ENCODE data around the gene ABCB8.
"Not testable (repeated sequence)": the region's sequence is repeated elsewhere in the genome, so short reads cannot be mapped to it uniquely, and the experiment has no call there.

Gene ABCB8

DNA sequence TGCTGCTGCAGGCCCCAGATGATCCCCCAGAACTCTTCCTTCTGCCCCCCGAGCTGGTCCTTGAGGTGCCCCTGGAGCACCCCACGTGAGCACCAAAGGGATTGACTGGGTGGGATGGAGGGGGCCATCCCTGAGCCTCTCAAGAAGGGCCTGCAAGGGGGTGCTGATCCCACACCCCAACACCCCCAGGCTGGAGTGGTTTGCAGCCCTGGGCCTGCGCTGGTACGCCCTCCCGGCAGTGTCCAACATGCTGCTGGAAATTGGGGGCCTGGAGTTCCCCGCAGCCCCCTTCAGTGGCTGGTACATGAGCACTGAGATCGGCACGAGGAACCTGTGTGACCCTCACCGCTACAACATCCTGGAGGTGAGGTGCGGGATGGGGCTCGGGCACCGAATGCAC is 29.2 kb upstream of the ABCB8 start:
- no peak for DNase-seq

DNA sequence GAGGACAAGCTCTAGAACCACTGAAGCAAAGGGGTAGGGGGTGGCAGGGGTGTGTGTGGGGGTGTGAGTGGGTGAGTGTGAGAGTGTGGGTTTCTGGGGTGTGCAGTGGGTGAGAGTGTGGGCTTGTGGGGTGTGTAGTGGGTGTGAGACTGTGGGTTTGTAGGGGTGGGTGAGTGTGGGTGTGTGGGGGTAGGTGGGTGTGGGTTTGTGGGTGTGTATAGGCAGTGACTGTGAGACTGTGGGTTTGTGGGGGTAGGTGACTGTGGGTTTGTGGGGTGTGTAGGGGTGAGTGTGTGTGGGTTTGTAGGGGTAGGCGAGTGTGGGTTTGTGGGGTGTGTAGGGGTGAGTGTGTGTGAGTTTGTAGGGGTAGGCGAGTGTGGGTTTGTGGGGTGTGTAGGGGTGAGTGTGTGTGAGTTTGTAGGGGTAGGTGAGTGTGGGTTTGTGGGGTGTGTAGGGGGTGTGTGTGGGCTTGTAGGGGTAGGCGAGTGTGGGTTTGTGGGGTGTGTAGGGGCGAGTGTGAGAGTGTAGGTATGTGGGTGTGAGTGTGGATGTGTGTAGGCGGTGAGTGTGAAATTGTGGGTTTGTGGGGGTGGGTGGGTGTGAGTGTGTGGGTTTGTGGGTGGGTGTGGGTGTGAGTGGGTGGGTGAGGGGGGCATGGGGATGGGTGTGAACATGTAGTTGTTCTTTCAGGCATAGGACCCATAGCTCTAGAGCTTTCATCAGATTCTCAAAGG is 28.6 kb upstream of the ABCB8 start:
- no peak for DNase-seq

DNA sequence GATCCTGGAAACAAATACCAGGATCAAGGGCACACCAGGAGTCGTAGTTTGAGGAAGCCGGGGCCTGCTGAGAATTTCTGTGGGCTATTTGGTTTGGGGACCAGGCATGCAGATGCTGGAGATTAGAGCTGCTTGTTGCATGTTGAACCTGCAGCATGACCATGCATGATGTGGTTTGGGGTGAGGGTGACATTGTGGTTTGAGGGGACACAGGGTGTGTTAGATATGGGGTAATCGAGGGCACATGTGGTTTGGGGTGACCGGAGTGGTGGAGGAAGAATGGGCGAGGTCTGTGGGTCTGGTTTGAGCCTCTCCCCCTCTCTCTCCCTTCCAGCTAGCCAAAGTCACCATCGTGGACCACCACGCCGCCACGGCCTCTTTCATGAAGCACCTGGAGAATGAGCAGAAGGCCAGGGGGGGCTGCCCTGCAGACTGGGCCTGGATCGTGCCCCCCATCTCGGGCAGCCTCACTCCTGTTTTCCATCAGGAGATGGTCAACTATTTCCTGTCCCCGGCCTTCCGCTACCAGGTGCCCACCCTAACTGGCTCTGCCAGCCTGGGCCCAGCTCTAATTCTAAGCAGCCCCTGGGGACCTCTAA is 27.3 kb upstream of the ABCB8 start:
- DNase-seq = no peak

DNA sequence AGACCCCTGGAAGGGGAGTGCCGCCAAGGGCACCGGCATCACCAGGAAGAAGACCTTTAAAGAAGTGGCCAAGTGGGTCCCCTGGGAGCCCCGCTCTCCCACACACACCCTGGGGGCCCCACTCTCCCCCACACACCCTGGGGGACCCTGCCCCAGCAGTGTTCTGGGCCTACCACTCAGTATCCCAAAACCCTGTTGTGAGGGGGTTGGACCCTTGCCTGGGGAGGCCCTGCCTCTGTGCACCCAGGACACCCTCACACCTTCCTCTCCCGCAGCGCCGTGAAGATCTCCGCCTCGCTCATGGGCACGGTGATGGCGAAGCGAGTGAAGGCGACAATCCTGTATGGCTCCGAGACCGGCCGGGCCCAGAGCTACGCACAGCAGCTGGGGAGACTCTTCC is 26.7 kb upstream of the ABCB8 start:
- no peak for DNase-seq

DNA sequence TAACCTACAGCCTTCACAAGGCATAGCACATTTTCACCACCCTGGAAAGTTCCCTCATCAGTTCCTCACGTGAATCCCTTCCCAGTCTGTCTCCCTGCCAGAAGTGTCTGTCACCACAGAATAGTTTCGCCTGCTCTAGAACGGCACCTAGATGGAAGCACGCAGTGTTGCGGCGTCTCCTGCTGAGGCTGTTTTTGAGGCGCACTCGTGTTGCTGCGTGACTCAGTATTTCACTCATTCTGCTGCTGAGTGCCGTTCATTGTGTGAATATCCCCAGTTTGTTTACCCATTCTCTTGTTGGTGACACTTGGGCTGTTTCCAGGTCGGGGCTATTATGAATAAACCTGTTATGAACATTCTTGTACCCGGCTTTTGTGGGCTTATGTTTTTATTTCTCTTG is 24.7 kb upstream of the ABCB8 start:
- DNase-seq = peak; percentile 7

DNA sequence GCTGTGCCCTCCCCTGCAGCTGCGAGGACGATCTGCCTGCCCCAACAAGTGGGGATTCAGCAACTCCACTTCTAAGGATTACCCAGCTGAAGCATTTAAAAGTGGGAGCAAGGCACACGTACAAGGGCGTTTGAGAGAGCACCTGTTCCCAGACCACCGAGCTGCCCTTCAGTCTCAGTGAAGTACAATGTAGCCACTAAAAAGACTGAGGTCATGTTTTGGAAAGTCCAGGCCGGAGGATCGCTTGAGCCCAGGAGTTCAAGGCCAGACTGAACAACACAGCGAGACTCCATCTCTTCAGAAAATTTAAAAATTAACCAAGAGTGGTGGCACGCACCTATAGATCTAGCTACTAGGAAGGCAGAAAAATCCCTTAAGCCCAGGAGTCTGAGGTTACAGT is 22.7 kb upstream of the ABCB8 start:
- DNase-seq = no peak

DNA sequence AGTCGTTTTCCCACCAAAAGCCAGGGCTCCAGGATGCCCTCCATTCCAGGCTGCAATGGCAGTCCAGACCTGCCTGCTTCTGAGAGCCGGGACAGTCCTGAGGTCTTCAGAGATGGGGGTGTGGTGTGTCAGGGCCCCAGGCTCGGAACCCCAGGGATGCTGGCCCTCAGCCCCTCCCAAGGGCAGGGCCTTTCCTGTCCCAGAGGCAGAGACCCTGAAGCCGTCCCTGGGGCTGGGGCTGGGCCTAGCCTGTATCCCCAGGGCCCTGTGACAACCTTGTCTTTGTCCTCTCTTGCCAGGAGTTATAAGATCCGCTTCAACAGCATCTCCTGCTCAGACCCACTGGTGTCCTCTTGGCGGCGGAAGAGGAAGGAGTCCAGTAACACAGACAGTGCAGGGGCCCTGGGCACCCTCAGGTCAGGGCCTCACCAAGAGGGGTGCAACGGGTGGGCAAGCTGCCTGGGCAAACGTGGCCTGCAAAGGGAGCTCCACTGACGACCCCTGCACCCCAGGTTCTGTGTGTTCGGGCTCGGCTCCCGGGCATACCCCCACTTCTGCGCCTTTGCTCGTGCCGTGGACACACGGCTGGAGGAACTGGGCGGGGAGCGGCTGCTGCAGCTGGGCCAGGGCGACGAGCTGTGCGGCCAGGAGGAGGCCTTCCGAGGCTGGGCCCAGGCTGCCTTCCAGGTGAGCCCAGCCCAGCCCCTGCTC is 21.5 kb upstream of the ABCB8 start:
- no peak for DNase-seq

DNA sequence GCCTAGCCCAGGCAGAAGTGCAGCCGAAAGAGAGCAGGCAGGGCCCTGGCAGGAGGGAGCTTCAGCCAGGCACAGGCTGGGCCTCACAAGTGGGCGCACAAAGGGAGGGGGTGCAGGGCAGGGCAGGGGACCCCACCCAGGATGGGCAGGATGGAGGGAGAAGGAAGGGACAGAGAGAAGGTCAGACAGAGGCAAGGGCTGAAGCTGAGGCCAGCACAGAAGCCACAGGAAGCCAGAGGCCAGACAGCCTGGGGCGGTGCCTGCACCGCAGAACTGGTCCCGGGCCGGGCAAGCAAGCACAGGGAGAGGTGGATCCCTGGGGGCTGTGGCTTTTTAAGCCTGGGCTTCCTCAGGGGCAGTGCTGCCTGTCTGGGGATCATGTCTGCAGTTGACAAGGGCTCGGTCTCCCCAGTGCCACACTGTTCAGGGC is 20.8 kb upstream of the ABCB8 start:
- no peak for DNase-seq

DNA sequence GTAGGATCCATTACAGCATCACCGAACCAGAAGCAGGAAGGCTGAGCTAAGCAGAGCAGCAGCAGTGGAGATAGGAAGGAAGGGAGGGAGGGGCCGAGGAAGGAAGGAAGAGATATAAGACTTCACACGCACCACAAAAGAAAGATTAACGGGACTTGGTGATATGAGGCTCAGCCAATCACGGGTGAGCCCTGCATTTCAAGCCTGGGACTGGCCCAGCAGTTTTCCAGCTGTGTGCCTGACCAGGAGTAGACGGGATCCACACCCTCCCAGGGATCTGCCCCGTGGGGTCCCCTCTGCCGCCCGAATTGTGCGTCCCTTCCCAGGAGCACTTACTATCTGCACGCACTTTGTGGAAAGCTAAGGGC is 20.1 kb upstream of the ABCB8 start:
- no peak for DNase-seq

DNA sequence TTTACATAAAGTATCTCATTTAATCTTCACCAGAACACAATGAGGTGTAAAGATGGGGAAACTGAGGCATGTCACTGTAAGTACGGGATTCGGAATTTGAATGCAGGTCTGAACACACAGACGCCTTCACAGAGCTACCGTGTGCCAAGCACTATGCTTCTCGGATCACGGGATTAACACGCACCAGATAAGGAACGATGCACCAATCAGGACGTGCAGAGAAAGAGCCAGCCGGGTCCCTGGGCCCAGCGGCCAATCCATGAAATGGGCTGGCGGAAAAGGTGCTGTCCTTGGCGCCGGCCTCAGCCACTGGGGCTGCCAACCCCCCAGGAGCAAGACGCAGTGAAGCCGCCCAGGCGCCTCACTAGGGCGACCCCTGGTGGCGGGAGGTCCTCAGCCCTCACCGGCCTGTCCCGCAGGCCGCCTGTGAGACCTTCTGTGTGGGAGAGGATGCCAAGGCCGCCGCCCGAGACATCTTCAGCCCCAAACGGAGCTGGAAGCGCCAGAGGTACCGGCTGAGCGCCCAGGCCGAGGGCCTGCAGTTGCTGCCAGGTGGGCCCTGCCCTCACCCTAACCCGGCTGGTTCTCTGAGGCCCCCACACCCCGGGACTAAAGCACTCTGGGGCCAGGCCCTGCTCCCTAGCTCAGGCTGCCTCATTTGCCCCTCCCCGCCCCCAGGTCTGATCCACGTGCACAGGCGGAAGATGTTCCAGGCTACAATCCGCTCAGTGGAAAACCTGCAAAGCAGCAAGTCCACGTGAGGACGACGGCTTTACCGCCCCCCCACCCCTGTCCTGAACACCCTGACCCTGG is 19.5 kb upstream of the ABCB8 start:
- no peak for DNase-seq

DNA sequence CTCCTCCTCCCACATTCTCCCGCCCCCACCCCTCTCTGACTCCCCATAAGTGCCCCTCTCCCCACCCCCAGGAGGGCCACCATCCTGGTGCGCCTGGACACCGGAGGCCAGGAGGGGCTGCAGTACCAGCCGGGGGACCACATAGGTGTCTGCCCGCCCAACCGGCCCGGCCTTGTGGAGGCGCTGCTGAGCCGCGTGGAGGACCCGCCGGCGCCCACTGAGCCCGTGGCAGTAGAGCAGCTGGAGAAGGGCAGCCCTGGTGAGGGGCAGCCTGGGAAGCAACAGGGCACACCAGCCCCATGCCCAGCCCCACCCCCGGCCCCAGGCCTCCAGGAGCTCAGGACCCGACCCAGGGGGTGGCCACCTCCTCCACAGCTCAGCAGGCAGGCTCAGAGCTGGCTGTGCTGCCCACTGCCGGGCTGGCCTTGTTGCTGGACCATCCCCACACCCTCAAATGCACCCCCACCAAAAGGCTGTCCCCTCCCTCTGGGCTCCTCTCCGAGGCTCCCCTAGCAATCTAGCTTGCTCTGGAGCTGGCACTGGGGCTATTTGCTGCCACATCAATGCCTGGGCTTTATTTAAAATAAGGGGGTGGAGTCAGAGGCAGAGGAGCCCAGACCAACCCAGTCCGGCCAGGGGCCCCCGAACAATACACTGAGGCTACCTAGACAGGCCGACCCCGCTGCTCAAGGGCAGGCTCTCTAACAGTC is 18.8 kb upstream of the ABCB8 start:
- no peak for DNase-seq

DNA sequence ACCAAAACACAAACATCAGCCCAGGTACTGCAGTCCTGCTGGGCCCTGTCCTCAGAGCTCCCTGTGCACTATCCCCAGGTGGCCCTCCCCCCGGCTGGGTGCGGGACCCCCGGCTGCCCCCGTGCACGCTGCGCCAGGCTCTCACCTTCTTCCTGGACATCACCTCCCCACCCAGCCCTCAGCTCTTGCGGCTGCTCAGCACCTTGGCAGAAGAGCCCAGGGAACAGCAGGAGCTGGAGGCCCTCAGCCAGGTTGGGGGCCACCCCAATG is 18.3 kb upstream of the ABCB8 start:
- no peak for DNase-seq

DNA sequence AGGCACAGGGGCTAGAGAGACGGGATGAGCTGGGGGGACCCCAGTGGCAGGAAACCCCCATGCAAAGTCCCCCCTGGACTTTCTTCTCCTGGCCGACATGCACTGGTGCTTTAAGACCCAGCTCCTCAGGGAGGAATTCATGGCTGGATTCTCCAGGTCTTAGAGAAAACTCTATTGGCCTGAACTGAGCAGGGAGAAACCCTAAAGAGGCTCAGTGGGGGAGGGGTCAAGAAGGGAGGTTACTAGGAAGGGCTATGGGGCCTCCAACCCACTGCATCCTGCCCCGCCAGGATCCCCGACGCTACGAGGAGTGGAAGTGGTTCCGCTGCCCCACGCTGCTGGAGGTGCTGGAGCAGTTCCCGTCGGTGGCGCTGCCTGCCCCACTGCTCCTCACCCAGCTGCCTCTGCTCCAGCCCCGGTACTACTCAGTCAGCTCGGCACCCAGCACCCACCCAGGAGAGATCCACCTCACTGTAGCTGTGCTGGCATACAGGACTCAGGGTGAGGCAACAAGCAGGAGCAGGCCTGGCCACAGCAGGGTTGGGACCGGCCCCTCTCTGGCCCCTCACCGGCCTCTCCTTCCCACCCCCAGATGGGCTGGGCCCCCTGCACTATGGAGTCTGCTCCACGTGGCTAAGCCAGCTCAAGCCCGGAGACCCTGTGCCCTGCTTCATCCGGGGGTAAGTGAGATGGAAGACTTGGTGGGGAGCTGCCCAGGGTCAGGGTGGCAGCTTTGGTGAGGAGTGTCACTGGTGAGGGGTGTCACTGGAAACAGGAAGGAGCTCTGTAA is 17.7 kb upstream of the ABCB8 start:
- no peak for DNase-seq

DNA sequence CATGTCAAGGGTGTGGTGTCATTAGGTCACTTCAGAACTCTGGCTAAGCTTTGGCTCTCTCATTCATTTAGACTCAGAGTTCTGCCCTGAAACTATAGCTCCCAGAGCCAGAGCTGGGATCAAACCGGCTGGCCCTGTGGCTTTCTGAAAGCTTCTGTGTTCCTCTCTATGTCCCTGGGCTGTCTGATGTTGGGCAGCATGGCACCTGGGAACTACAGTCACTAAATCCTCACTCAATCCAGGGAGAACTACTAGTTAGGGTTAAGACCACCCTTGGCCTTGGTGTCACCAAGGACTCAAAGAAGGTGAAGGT is 17.2 kb upstream of the ABCB8 start:
- DNase-seq = no peak

DNA sequence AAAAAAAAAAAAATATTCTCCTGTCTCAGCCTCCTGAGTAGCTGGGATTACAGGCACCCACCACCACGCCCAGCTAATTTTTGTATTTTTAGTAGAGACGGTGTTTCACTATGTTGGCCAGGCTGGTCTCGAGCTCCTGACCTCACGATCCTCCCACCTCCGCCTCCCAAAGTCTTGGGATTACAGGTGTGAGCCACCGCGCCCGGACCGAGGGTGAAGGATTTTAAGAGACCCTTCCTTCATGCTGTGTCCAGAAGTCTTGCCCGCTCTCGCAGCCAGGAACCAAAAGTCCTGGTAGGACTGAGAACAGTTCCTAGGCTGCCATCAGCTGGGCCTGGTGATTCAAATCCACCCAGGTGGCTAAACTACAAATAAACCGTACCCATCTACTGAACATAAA is 16.6 kb upstream of the ABCB8 start:
- not testable (repeated sequence) for DNase-seq

DNA sequence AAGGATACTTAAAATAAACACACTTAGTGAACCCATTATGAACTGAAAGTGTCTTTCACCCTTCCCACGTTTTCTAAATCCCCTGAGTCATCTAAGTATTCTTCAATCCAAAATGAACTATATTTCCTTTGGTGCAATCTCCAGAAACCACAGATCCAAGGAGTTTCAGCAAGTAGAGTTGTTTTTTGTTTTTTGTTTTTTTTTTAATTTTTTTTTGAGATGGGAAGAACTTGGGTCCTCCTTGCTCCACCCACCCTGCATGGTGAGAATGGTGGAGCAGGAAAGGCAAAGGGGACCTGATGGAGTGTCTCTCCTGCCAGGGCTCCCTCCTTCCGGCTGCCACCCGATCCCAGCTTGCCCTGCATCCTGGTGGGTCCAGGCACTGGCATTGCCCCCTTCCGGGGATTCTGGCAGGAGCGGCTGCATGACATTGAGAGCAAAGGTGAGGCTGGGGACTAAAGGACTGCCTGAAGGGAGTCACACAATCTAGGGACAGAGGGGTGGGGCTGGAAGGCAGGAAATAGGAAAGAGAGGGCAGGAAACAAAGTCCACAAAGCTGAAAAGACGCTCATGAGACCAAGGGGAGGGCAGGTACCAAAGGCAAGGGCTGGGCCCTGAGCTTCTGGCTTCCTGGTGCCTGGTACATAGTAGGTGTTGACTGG is 16.1 kb upstream of the ABCB8 start:
- DNase-seq = no peak

DNA sequence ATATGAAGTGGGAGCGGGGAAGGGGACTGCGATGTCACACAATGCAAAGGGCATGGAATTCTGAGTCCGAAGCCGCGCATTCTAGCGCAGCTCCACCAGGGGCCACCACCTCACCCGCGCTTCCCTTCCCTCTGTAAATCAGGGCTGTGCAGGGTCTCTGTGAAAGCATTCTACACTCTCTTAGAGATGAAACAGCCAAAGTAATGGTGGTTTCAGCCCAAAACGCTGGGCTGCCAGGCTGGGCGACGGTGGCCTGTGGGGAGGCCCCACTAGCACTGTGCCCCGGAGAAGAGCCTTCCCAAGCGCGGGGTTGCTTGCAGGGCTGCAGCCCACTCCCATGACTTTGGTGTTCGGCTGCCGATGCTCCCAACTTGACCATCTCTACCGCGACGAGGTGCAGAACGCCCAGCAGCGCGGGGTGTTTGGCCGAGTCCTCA is 15.3 kb upstream of the ABCB8 start:
- DNase-seq = peak; percentile 34

DNA sequence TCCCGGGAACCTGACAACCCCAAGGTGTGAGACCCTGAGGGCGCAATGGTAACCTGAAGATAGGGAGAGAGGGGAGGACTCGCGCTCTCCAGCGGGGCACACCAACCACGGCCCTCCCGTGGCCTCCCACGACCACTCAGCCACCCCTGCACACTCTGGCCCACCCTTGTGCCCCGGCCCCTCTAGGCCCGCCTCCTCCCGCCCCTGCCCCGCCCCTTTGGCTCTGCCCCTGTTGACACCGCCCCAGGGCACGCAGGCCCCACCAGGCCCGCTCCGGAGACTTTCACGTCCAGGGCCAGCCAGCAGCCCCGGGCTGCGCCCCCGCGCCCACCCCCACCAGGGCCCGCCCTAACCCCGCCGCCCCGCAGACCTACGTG is 14.9 kb upstream of the ABCB8 start:
- DNase-seq = no peak

DNA sequence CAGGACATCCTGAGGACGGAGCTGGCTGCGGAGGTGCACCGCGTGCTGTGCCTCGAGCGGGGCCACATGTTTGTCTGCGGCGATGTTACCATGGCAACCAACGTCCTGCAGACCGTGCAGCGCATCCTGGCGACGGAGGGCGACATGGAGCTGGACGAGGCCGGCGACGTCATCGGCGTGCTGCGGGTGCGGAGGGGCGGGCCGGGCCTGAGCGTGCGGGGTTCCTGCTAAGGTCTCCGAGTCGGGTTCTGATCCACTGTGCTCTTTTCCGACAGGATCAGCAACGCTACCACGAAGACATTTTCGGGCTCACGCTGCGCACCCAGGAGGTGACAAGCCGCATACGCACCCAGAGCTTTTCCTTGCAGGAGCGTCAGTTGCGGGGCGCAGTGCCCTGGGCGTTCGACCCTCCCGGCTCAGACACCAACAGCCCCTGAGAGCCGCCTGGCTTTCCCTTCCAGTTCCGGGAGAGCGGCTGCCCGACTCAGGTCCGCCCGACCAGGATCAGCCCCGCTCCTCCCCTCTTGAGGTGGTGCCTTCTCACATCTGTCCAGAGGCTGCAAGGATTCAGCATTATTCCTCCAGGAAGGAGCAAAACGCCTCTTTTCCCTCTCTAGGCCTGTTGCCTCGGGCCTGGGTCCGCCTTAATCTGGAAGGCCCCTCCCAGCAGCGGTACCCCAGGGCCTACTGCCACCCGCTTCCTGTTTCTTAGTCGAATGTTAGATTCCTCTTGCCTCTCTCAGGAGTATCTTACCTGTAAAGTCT is 14.3 kb upstream of the ABCB8 start:
- peak; percentile 27 for DNase-seq

DNA sequence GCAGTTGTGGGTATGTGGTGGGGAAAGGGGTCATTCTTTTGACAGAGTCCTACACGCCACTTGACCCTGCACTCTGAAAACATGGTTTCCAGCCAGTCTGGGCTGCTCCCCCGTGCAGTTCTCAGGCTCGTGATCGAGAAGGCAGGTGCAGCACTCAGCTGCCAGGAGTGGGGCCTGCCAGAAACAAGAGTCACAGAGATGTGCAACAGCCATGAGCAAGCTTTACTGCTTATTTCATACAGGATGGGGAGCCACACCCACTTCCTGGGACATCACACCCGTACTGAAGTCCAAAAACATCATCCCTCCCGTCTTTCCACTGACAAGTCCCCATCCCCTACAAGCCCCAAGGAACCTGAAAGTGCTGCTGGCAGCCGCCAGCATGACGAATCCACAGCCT is 13.3 kb upstream of the ABCB8 start:
- DNase-seq = no peak

DNA sequence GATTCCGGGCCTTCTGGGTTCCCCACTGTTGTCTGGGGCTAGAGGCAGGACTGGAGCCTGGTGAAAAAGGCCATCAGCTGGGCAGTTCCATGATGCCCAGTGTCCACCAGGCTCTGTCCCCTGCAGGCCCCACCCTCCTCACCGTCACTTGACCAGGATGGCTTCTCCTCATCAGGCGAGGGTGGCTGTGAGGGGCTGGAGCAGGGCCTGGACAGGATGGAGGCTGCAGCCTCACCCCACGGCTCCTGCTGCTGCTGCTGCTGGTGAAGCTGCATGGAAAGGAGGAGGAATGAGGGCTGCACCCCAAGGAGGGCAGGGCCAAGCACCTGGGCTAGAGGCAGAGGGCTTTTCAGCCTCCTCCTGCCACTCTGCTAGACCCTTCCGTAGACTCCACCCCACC is 12.3 kb upstream of the ABCB8 start:
- DNase-seq = no peak
